Vagina (tissue), 2 donors: ENCODE measurements around the gene LRMDA.

Source experiments
- POLR2A ChIP-seq, 2 donors: fragments of 450-650 bp; IDR thresholded peaks; one replicate each; pipeline ENCODE4 v1.6.1; 2017; ENCODE audit warnings: antibody characterized with exemption in 2 of 2, mild to moderate bottlenecking in 2 of 2, moderate library complexity in 2 of 2
- POLR2AphosphoS5 ChIP-seq, 2 donors: sonication (generic); formaldehyde crosslinking; IDR thresholded peaks; one replicate each; pipeline ENCODE4 v1.9.0; 2017; ENCODE audit warnings: antibody characterized with exemption in 2 of 2, mild to moderate bottlenecking in 2 of 2, low read depth in 1 of 2; ENCODE audit not compliant: insufficient read depth in 1 of 2
- TF ChIP-seq, protein P1 (sequence below), 3 experiments: fragments of 450-650 bp in 2 of 3; fragments of 200-600 bp in 1 of 3; sonication (generic) in 1 of 3; IDR thresholded peaks; one replicate each; pipeline ENCODE4 v1.5.1; 2017 to 2019; ENCODE audit warnings: antibody characterized with exemption in 3 of 3, mild to moderate bottlenecking in 2 of 3, moderate library complexity in 2 of 3

DNA sequence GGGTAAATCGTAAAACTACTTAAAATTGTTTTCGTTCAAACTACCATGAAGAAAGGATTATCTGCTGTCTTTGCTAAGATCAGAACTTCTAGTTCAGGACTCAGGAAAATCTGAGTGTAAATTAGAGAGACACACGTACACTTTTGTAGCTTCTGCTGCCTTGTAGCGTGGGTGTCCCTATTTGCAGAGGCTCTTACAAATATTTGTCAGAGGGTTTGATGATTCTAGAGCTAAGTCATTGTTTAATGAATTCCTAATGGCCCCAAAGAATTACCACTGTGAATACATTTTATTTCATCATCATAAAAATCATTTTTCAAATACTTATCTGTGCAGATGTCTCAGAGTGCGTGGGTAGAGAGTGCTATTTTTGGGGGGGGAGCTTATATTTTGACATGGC, 314.9 kb downstream of the LRMDA start:
- no peak for TF ChIP-seq POLR2A (IDR thresholded peaks at IDR 0.05)
- TF ChIP-seq, protein P1, sequence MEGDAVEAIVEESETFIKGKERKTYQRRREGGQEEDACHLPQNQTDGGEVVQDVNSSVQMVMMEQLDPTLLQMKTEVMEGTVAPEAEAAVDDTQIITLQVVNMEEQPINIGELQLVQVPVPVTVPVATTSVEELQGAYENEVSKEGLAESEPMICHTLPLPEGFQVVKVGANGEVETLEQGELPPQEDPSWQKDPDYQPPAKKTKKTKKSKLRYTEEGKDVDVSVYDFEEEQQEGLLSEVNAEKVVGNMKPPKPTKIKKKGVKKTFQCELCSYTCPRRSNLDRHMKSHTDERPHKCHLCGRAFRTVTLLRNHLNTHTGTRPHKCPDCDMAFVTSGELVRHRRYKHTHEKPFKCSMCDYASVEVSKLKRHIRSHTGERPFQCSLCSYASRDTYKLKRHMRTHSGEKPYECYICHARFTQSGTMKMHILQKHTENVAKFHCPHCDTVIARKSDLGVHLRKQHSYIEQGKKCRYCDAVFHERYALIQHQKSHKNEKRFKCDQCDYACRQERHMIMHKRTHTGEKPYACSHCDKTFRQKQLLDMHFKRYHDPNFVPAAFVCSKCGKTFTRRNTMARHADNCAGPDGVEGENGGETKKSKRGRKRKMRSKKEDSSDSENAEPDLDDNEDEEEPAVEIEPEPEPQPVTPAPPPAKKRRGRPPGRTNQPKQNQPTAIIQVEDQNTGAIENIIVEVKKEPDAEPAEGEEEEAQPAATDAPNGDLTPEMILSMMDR (IDR thresholded peaks at IDR 0.05), result no peak
- no peak for TF ChIP-seq POLR2AphosphoS5 (IDR thresholded peaks at IDR 0.05; ENCODE audit: insufficient read depth in 1 of 2, low read depth in 1 of 2)
